MCF 10A (cell line): ENCODE data around the gene PLEKHA6. TPM values are rescaled to one million over a fixed set of nuclear protein-coding genes. Genes with fewer than 3 reads are reported as not detected.

ENCODE experiments used
- BruUV-seq: library from RNA; stranded (reverse); fragments of 400-500 nt; replicated peaks from 2 replicates; lab custom pipeline; 2021; lab: Mats Ljungman, UMichigan
- CTCF ChIA-PET: fragments of 300-600 bp; sonication (Branson Sonifier 250); formaldehyde crosslinking; extraction: SDS; loops from one replicate; lab custom pipeline; 2021; ENCODE audit warnings: antibody characterized with exemption, inconsistent platforms; lab: Yijun Ruan, JAX
- POLR2A ChIA-PET: fragments of 300-600, 350-650 bp; sonication (Branson Sonifier 250); formaldehyde crosslinking; extraction: SDS; loops from one replicate; lab custom pipeline; 2020; ENCODE audit warnings: antibody characterized with exemption, inconsistent platforms; lab: Yijun Ruan, JAX
- DNase-seq: peaks from one replicate; pipeline ENCODE4 v3.0.0-alpha.2; 2018; ENCODE audit not compliant: unreplicated experiment
- H3K27ac Mint-ChIP-seq: one replicate; pipeline ENCODE4 v1.8.0; 2022; ENCODE audit warnings: mild to moderate bottlenecking, low read depth, mixed read lengths; ENCODE audit not compliant: unreplicated experiment
- H3K27me3 Mint-ChIP-seq: one replicate; pipeline ENCODE4 v1.8.0; 2022; ENCODE audit warnings: mixed read lengths; ENCODE audit not compliant: insufficient read depth, unreplicated experiment
- H3K36me3 Mint-ChIP-seq: one replicate; pipeline ENCODE4 v1.8.0; 2022; ENCODE audit warnings: mild to moderate bottlenecking, moderate library complexity, mixed read lengths; ENCODE audit not compliant: insufficient read depth, unreplicated experiment
- H3K4me1 Mint-ChIP-seq: one replicate; pipeline ENCODE4 v1.8.0; 2022; ENCODE audit warnings: mixed read lengths; ENCODE audit not compliant: insufficient read depth, unreplicated experiment
- H3K4me3 Mint-ChIP-seq: one replicate; pipeline ENCODE4 v1.8.0; 2022; ENCODE audit warnings: mild to moderate bottlenecking, moderate library complexity, mixed read lengths; ENCODE audit not compliant: unreplicated experiment
- H3K9me3 Mint-ChIP-seq: one replicate; pipeline ENCODE4 v1.8.0; 2022; ENCODE audit warnings: mixed read lengths; ENCODE audit not compliant: unreplicated experiment
- CTCF ChIP-seq: fragments of 200-600 bp; IDR thresholded peaks from one replicate; pipeline ENCODE4 v1.8.0; 2022; ENCODE audit warnings: antibody characterized with exemption, mild to moderate bottlenecking; ENCODE audit not compliant: unreplicated experiment
- intact Hi-C: fragments of 100-400 bp; cut with micrococcal nuclease; formaldehyde crosslinking; loops from 2 replicates; pipeline ENCODE4 v1.14.1; 2022
- total RNA-seq: library from RNA; stranded (reverse); gene quantifications from 2 replicates; pipeline ENCODE4 v1.2.3, GENCODE V29; 2022

Gene PLEKHA6
- total RNA-seq, 1 experiment from 2014 or later, result 75.9 TPM

- ChIA-PET CTCF (interaction anchor here (0.6 to 18.9 kb wide), 11 partner anchors 6 to 333 kb away, joined by 3 to 505 read pairs (median 4); partner anchors contain the start of gene REN), POLR2A (interaction anchor here (1.2 kb wide), 1 partner anchor 36 kb away, joined by 3 read pairs; no protein-coding TSS in a partner anchor)
- TF ChIP-seq CTCF, result no peak
- BruUV-seq, result no TSS peak
- H3K27ac Mint-ChIP-seq, result no peak overlapping the region
- H3K27me3 Mint-ChIP-seq, result no peaks in the 10 kb centered on the region
- no peaks in the 10 kb centered on the region for H3K36me3 Mint-ChIP-seq
- H3K4me1 Mint-ChIP-seq, result peaks cover 7% of the 10 kb centered on the region
- intact Hi-C loops, result no loop called here
- no peak for DNase-seq
- no peak overlapping the region for H3K4me3 Mint-ChIP-seq
- H3K9me3 Mint-ChIP-seq, result no peaks in the 10 kb centered on the region
Observed at GRCh38 chr1:204170494-204171155, 189.1 kb downstream of the PLEKHA6 start.

- POLR2A ChIA-PET, result no interaction called here
Observed at GRCh38 chr1:204169858-204170257, 189.9 kb downstream of the PLEKHA6 start.

More at GRCh38 chr1:204169858-204170257, 189.9 kb downstream of the PLEKHA6 start:
- CTCF ChIA-PET, result interaction anchor here (0.6 to 18.9 kb wide), 9 partner anchors 5 to 622 kb away, joined by 3 to 505 read pairs (median 10); partner anchors contain the start of gene REN
- H3K4me3 Mint-ChIP-seq, result no peak overlapping the region
- H3K27me3 Mint-ChIP-seq, result no peaks in the 10 kb centered on the region
- peaks cover 7% of the 10 kb centered on the region for H3K4me1 Mint-ChIP-seq
- no peak for DNase-seq
- no peak for TF ChIP-seq CTCF
- intact Hi-C loops, result no loop called here
- H3K9me3 Mint-ChIP-seq, result no peaks in the 10 kb centered on the region
- BruUV-seq, result no TSS peak
- no peaks in the 10 kb centered on the region for H3K36me3 Mint-ChIP-seq
- H3K27ac Mint-ChIP-seq, result no peak overlapping the region

Other genes starting within 250 kb of the PLEKHA6 start
- gene ETNK2, start 207.9 kb downstream of the PLEKHA6 start, total RNA-seq, result 6.7 and 9.5 TPM in 2 replicates
- gene REN, start 193.6 kb downstream of the PLEKHA6 start, total RNA-seq, result not detected in 2 replicates
- not detected in 2 replicates for gene KISS1, start 163.4 kb downstream of the PLEKHA6 start, total RNA-seq
- gene GOLT1A, start 145.9 kb downstream of the PLEKHA6 start, total RNA-seq, result 11.5 and 12.7 TPM in 2 replicates
- gene PPP1R15B, start 51.9 kb upstream of the PLEKHA6 start, total RNA-seq, result 86.0 and 94.8 TPM in 2 replicates
- gene PIK3C2B, start 134.9 kb upstream of the PLEKHA6 start, total RNA-seq, result 3.4 and 4.4 TPM in 2 replicates
- gene MDM4, start 156.5 kb upstream of the PLEKHA6 start, total RNA-seq, result 162 and 174 TPM in 2 replicates